Right cardiac atrium (tissue), 5 donors: ENCODE measurements around the gene ZBTB22. TPM values are rescaled to one million over a fixed set of nuclear protein-coding genes. Genes with fewer than 3 reads are reported as not detected.
"Not testable (repeated sequence)": the region's sequence is repeated elsewhere in the genome, so short reads cannot be mapped to it uniquely, and the experiment has no call there.

ENCODE experiments used
- ATAC-seq, 2 donors: fragments of 200-7000 bp; cut with Tn5 transposase; one replicate each; pipeline versions ENCODE4 v1.8.0 to v1.9.1; 2020; ENCODE audit warnings: moderate library complexity in 2 of 2, mild to moderate bottlenecking in 1 of 2
- DNase-seq, 3 donors: peaks; one replicate each; pipeline ENCODE4 v3.0.0-alpha.2; 2020
- H3K27ac ChIP-seq: one replicate; pipeline ENCODE4 v1.5.1; 2013; ENCODE audit warnings: mild to moderate bottlenecking, low read length, control low read depth, moderate library complexity
- H3K27me3 ChIP-seq: one replicate; pipeline ENCODE4 v1.6.1; 2013; ENCODE audit not compliant: control insufficient read depth, insufficient read depth
- H3K4me1 ChIP-seq: one replicate; pipeline ENCODE4 v1.6.1; 2013; ENCODE audit warnings: low read length; ENCODE audit not compliant: control insufficient read depth, insufficient read depth
- H3K4me3 ChIP-seq: one replicate; pipeline ENCODE4 v1.5.1; 2013; ENCODE audit warnings: low read length, control low read depth
- H3K9me3 ChIP-seq: one replicate; pipeline ENCODE4 v1.6.1; 2013; ENCODE audit warnings: low read length; ENCODE audit not compliant: control insufficient read depth
- WGBS: extraction: QIAGEN DNeasy Blood & Tissue Kit; methylation state at CpG from one replicate; pipeline ENCODE4 v1.1.7; 2013; 5-methylcytosine and 5-hydroxymethylcytosine counted together
- intact Hi-C, 4 donors: fragments of 100-400 bp; cut with DNase I; formaldehyde crosslinking; loops; one replicate each; pipeline versions ENCODE4 v1.11.0 to v1.14.0; 2022 to 2023
- long read RNA-seq, 4 donors: library from polyadenylated mRNA; unstranded; transcript quantifications; one replicate each; pipeline ENCODE4 v2.0.0, GENCODE V29; 2020 to 2021
- polyA plus RNA-seq: library from polyadenylated mRNA; stranded (reverse); fragments of 200-250 nt; gene quantifications from one replicate; pipeline ENCODE4 v1.2.3, GENCODE V29; 2013
- total RNA-seq, 4 donors: library from RNA; stranded (reverse); fragmentation: NEBNext Ultra II Directional; extraction: Animal tissue kit (Norgen Biotek cat#: 25700); gene quantifications; one replicate each; pipeline ENCODE4 v1.2.1, GENCODE V29; 2021
- donor health status: healthy with polysubstance abuse.
- donor health status: DM: no; HTN: yes; CAD: no.
- donor health status: DM: no; HTN: no; CAD: no.
- donor health status: DM: no; HTN: yes; CAD: no; lungs with severe emphysema.
- donor health status: DM: yes; HTN: yes; CAD: no.

ZBTB22 gene
- total RNA-seq (10 to 100 TPM; 12.7 to 18.2 (median 15.5) TPM), polyA plus RNA-seq (12.5 TPM)
- long read RNA-seq, donor 1, transcript ZBTB22-208 (2 exons, 2,651 nt): major isoform, 42 of 52 reads
- long read RNA-seq, donor 1, partial matches to known transcripts: 0 of 52 reads
- long read RNA-seq, donor 1, other reads (novel, unspliced or antisense): 10 of 52 reads
- long read RNA-seq, donor 2, transcript ZBTB22-208 (2 exons, 2,651 nt): major isoform, 25 of 36 reads
- long read RNA-seq, donor 2, partial matches to known transcripts: 11 of 36 reads
- long read RNA-seq, donor 2, other reads (novel, unspliced or antisense): 0 of 36 reads
- long read RNA-seq, donor 3, partial matches to known transcripts: 0 of 66 reads
- long read RNA-seq, donor 3, other reads (novel, unspliced or antisense): 65 of 66 reads
- long read RNA-seq, donor 4, transcript ZBTB22-208 (2 exons, 2,651 nt): major isoform, 26 of 38 reads
- long read RNA-seq, donor 4, partial matches to known transcripts: 0 of 38 reads
- long read RNA-seq, donor 4, other reads (novel, unspliced or antisense): 12 of 38 reads

- Histone ChIP-seq H3K27ac (peak within 1 kb of the TSS; percentile 94), H3K4me1 (peaks cover 19% of the 10 kb centered on the region), H3K27me3 (no peaks in the 10 kb centered on the region), H3K4me3 (peak within 1 kb of the TSS; percentile 88), H3K9me3 (no peaks in the 10 kb centered on the region)
- WGBS: 2% methylated on average over 44 of the region's 44 CpGs
- intact Hi-C loops: no loop called here
- ATAC-seq (peak; percentile 79 to 85), DNase-seq (peak; percentile 99 to 100 (median 99))
These were observed at the start of gene ZBTB22 for GRCh38 chr6:33317669-33318425. ZBTB22 (minus strand) TSS chr6:33317744; CDS start chr6:33316916, 828 bp downstream.

GRCh38 chr6:33367009-33367714 is 49.6 kb upstream of the ZBTB22 start:
- Histone ChIP-seq H3K4me1 (no peaks in the 10 kb centered on the region), H3K27ac (no peak overlapping the region), H3K9me3 (no peaks in the 10 kb centered on the region), H3K27me3 (no peaks in the 10 kb centered on the region), H3K4me3 (no peak overlapping the region)
- intact Hi-C loops: no loop called here
- DNase-seq (no peak), ATAC-seq (no peak)
- 81% methylated on average over 8 of the region's 8 CpGs for WGBS

GRCh38 chr6:33365206-33365971 is 47.8 kb upstream of the ZBTB22 start:
- WGBS: 85% methylated on average over 10 of the region's 10 CpGs
- ATAC-seq: peak in 1 of 2 donors; percentile 30
- intact Hi-C loops: not testable (repeated sequence)

GRCh38 chr6:33364475-33365205 is 47.1 kb upstream of the ZBTB22 start:
- H3K27me3 ChIP-seq, DNase-seq, H3K4me3 ChIP-seq, H3K27ac ChIP-seq, H3K9me3 ChIP-seq, H3K4me1 ChIP-seq, intact Hi-C loops: not testable (repeated sequence)
- peak; percentile 25 to 44 for ATAC-seq
- WGBS: 25% methylated on average over 7 of the region's 8 CpGs

More at GRCh38 chr6:33365206-33365971, 47.8 kb upstream of the ZBTB22 start:
- H3K9me3 ChIP-seq, H3K4me3 ChIP-seq, H3K27me3 ChIP-seq, DNase-seq, H3K4me1 ChIP-seq, H3K27ac ChIP-seq: not testable (repeated sequence)

GRCh38 chr6:33363486-33363885 is 45.9 kb upstream of the ZBTB22 start:
- intact Hi-C loops, ATAC-seq: not testable (repeated sequence)

GRCh38 chr6:33359331-33359730 is 41.8 kb upstream of the ZBTB22 start:
- ATAC-seq: no peak
- DNase-seq: no peak

More at GRCh38 chr6:33363486-33363885, 45.9 kb upstream of the ZBTB22 start:
- 79% methylated on average over 12 of the region's 12 CpGs for WGBS
- H3K4me3 ChIP-seq, H3K9me3 ChIP-seq, DNase-seq, H3K27me3 ChIP-seq, H3K4me1 ChIP-seq, H3K27ac ChIP-seq: not testable (repeated sequence)

GRCh38 chr6:33357160-33357871 is 39.8 kb upstream of the ZBTB22 start:
- intact Hi-C loops, H3K27me3 ChIP-seq, H3K9me3 ChIP-seq, H3K4me3 ChIP-seq, H3K4me1 ChIP-seq, ATAC-seq, H3K27ac ChIP-seq, DNase-seq: not testable (repeated sequence)
- 67% methylated on average over 13 of the region's 13 CpGs for WGBS

More at GRCh38 chr6:33359331-33359730, 41.8 kb upstream of the ZBTB22 start:
- Histone ChIP-seq H3K4me3 (no peak overlapping the region), H3K4me1 (no peaks in the 10 kb centered on the region), H3K27me3 (no peaks in the 10 kb centered on the region), H3K9me3 (no peaks in the 10 kb centered on the region), H3K27ac (no peak overlapping the region)
- intact Hi-C loops: no loop called here

- Histone ChIP-seq H3K4me1 (no peaks in the 10 kb centered on the region), H3K9me3 (no peaks in the 10 kb centered on the region), H3K4me3 (no peak overlapping the region), H3K27me3 (no peaks in the 10 kb centered on the region), H3K27ac (no peak overlapping the region)
- ATAC-seq (no peak), DNase-seq (no peak)
- intact Hi-C loops: no loop called here
- WGBS: 79% methylated on average over 3 of the region's 3 CpGs
These were observed 38.8 kb upstream of the ZBTB22 start for GRCh38 chr6:33356295-33356694.

GRCh38 chr6:33355860-33356259 is 38.3 kb upstream of the ZBTB22 start:
- intact Hi-C loops: not testable (repeated sequence)
- WGBS: 88% methylated on average over 6 of the region's 6 CpGs

More at GRCh38 chr6:33355860-33356259, 38.3 kb upstream of the ZBTB22 start:
- not testable (repeated sequence) for H3K4me1 ChIP-seq, DNase-seq, H3K27ac ChIP-seq, H3K27me3 ChIP-seq, ATAC-seq, H3K9me3 ChIP-seq, H3K4me3 ChIP-seq
